ENCODE data around the gene GNG13. TPM values are rescaled to one million over a fixed set of nuclear protein-coding genes. Genes with fewer than 3 reads are reported as not detected.

The GNG13 gene
- total and polyA plus RNA-seq, 9 of the 15 experiments (the other 6 are each of a cell fraction or from before 2014, with no cell fraction given), result not detected

DNA sequence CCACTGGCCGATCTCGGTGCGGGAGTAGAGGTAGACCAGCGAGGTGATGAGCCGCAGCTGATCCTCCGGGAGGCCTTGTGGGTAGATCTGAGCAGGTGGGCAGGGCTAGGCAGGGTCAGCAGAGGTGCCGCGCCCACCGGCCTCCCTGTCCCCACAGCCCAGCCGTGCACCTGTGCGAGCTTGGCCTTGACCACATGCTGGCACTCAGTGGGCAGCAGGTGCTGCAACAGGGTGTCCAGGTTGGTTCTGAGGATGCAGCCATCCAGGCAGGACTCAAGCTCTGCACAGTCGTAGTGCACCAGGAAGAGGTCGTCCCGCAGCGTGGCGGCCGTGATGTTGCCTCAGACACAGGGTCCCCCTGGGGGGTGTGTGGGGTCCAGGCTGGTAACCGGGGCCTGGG, 27.6 kb downstream of the GNG13 start:
- TF ChIP-seq SRF (CRISPR knock-in tag; IDR thresholded peaks at IDR 0.05), result no peak
- no peak for TF ChIP-seq BRF1 (IDR thresholded peaks at IDR 0.05; ENCODE audit: borderline replicate concordance, extremely low read depth, insufficient read length)
- no peak for TF ChIP-seq KLF10 (CRISPR knock-in tag; IDR thresholded peaks at IDR 0.05)
- TF ChIP-seq ZBTB8A (IDR thresholded peaks at IDR 0.05; ENCODE audit: partially characterized antibody), result no peak
- TF ChIP-seq RAD51 (IDR thresholded peaks at IDR 0.05; ENCODE audit: borderline replicate concordance, low read depth), result no peak
- TF ChIP-seq, protein P1, sequence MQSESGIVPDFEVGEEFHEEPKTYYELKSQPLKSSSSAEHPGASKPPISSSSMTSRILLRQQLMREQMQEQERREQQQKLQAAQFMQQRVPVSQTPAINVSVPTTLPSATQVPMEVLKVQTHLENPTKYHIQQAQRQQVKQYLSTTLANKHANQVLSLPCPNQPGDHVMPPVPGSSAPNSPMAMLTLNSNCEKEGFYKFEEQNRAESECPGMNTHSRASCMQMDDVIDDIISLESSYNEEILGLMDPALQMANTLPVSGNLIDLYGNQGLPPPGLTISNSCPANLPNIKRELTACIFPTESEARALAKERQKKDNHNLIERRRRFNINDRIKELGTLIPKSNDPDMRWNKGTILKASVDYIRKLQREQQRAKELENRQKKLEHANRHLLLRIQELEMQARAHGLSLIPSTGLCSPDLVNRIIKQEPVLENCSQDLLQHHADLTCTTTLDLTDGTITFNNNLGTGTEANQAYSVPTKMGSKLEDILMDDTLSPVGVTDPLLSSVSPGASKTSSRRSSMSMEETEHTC (IDR thresholded peaks at IDR 0.05), result no peak
- TF ChIP-seq MECOM (CRISPR knock-in tag; IDR thresholded peaks at IDR 0.05), result no peak
- TF ChIP-seq, protein P2, sequence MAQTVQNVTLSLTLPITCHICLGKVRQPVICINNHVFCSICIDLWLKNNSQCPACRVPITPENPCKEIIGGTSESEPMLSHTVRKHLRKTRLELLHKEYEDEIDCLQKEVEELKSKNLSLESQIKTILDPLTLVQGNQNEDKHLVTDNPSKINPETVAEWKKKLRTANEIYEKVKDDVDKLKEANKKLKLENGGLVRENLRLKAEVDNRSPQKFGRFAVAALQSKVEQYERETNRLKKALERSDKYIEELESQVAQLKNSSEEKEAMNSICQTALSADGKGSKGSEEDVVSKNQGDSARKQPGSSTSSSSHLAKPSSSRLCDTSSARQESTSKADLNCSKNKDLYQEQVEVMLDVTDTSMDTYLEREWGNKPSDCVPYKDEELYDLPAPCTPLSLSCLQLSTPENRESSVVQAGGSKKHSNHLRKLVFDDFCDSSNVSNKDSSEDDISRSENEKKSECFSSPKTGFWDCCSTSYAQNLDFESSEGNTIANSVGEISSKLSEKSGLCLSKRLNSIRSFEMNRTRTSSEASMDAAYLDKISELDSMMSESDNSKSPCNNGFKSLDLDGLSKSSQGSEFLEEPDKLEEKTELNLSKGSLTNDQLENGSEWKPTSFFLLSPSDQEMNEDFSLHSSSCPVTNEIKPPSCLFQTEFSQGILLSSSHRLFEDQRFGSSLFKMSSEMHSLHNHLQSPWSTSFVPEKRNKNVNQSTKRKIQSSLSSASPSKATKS (CRISPR knock-in tag; IDR thresholded peaks at IDR 0.05), result no peak
- TF ChIP-seq, protein P3, sequence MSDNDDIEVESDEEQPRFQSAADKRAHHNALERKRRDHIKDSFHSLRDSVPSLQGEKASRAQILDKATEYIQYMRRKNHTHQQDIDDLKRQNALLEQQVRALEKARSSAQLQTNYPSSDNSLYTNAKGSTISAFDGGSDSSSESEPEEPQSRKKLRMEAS (CRISPR knock-in tag; IDR thresholded peaks at IDR 0.05), result no peak
- TF ChIP-seq OTX1 (CRISPR knock-in tag; IDR thresholded peaks at IDR 0.05), result no peak
- TF ChIP-seq, protein P4, sequence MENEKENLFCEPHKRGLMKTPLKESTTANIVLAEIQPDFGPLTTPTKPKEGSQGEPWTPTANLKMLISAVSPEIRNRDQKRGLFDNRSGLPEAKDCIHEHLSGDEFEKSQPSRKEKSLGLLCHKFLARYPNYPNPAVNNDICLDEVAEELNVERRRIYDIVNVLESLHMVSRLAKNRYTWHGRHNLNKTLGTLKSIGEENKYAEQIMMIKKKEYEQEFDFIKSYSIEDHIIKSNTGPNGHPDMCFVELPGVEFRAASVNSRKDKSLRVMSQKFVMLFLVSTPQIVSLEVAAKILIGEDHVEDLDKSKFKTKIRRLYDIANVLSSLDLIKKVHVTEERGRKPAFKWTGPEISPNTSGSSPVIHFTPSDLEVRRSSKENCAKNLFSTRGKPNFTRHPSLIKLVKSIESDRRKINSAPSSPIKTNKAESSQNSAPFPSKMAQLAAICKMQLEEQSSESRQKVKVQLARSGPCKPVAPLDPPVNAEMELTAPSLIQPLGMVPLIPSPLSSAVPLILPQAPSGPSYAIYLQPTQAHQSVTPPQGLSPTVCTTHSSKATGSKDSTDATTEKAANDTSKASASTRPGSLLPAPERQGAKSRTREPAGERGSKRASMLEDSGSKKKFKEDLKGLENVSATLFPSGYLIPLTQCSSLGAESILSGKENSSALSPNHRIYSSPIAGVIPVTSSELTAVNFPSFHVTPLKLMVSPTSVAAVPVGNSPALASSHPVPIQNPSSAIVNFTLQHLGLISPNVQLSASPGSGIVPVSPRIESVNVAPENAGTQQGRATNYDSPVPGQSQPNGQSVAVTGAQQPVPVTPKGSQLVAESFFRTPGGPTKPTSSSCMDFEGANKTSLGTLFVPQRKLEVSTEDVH (IDR thresholded peaks at IDR 0.05; ENCODE audit: low read depth, partially characterized antibody), result no peak
- no peak for TF ChIP-seq ZNF830 (CRISPR knock-in tag; IDR thresholded peaks at IDR 0.05)
- no peak for TF ChIP-seq TAF7 (tag; IDR thresholded peaks at IDR 0.05)
- TF ChIP-seq POU5F1 (IDR thresholded peaks at IDR 0.05; ENCODE audit: borderline replicate concordance, low read depth, low read length, partially characterized antibody), result no peak
- TF ChIP-seq HLTF (IDR thresholded peaks at IDR 0.05), result no peak
- TF ChIP-seq ZNF551 (CRISPR knock-in tag; IDR thresholded peaks at IDR 0.05), result no peak
- Histone ChIP-seq H4K20me1 (replicated peaks; ENCODE audit: control insufficient read depth, insufficient read depth, low read length) (no peaks in the 10 kb centered on the region), H3K36me3 (ENCODE audit: control insufficient read depth, insufficient read depth, low read length) (no peaks in the 10 kb centered on the region), H3K4me2 (ENCODE audit: insufficient read depth, low read length) (no peak overlapping the region), H3K4me1 (replicated peaks in 1 of 2; ENCODE audit: control insufficient read depth in 2 of 2, insufficient read depth in 2 of 2, low read length in 2 of 2) (peaks cover 0 to 62% of the 10 kb centered on the region in 2 experiments; a peak in 3 of 5 replicates), H3K27me3 (ENCODE audit: control insufficient read depth in 2 of 2, insufficient read depth in 2 of 2, low read length in 2 of 2) (no peaks in the 10 kb centered on the region), H3K4me3 (no peak overlapping the region), H3K9ac (ENCODE audit: insufficient read depth in 1 of 2, low read depth in 2 of 2, low read length in 2 of 2) (no peak overlapping the region), H3K9me3 (replicated peaks; ENCODE audit: control insufficient read depth, insufficient read depth, low read depth, low read length) (no peaks in the 10 kb centered on the region), H3K9me1 (ENCODE audit: control insufficient read depth, insufficient read depth, low read length) (peaks cover 2% of the 10 kb centered on the region), H3K27ac (ENCODE audit: extremely low read depth, low read depth, low read length) (no peak overlapping the region), H2AFZ (ENCODE audit: low read depth, low read length) (no peak overlapping the region), H3K79me2 (ENCODE audit: control insufficient read depth, insufficient read depth, low read length) (no peaks in the 10 kb centered on the region)
- ChIA-PET CTCF (ENCODE audit: low intra/inter-chr PET ratio) (no interaction called here), POLR2A (interaction anchor here (1.0 to 2.4 kb wide), 6 partner anchors 9 to 48 kb away, joined by 3 to 11 read pairs (median 3); partner anchors contain the start of gene MSLN)
- no TSS peak for BruUV-seq (replicated peaks)
- in situ Hi-C loops (cut with MboI), result no loop called here
- intact Hi-C loops (cut with micrococcal nuclease), result no loop called here
- WGBS (ENCODE audit: insufficient coverage, low coverage, missing lambda C conversion rate), result 53% methylated on average over 13 of the region's 18 CpGs
- DNase-seq (ENCODE audit: extremely low read depth in 1 of 4, low spot score in 3 of 4), result no peak
- FAIRE-seq, result no peak
- no peak for ATAC-seq

Measured in K562 (cell line).